GM10266 (cell line): Measurements from ENCODE around the gene SMAD6.

Source experiments
- DNase-seq: peaks from one replicate; pipeline ENCODE4 v3.0.0; 2012; ENCODE audit errors: extremely low spot score
- CTCF ChIP-seq: IDR thresholded peaks from 2 replicates; pipeline ENCODE4 v1.5.1; 2012; ENCODE audit warnings: mild to moderate bottlenecking, low read depth; ENCODE audit not compliant: control insufficient read depth, insufficient read depth; ENCODE audit errors: missing control alignments

SMAD6 gene

GRCh38 chr15:66741646-66742045 lies 39.6 kb downstream of the SMAD6 start:
- DNase-seq, result no peak
- TF ChIP-seq CTCF, result no peak

- no peak for TF ChIP-seq CTCF
These were observed 40.2 kb downstream of the SMAD6 start for GRCh38 chr15:66742286-66742685.

GRCh38 chr15:66743204-66743603 lies 41.2 kb downstream of the SMAD6 start:
- DNase-seq, result no peak
- no peak for TF ChIP-seq CTCF

More at GRCh38 chr15:66742286-66742685, 40.2 kb downstream of the SMAD6 start:
- no peak for DNase-seq

GRCh38 chr15:66743703-66744536 lies 41.9 kb downstream of the SMAD6 start:
- TF ChIP-seq CTCF, result no peak
- no peak for DNase-seq

GRCh38 chr15:66744610-66745279 lies 42.7 kb downstream of the SMAD6 start:
- no peak for TF ChIP-seq CTCF
- DNase-seq, result no peak

- TF ChIP-seq CTCF, result no peak
These were observed 43.6 kb downstream of the SMAD6 start for GRCh38 chr15:66745530-66746230.

More at GRCh38 chr15:66745530-66746230, 43.6 kb downstream of the SMAD6 start:
- no peak for DNase-seq
